MM.1S (cell line): ENCODE data around the gene CCDC187.

ENCODE experiments used
- DNase-seq: peaks from one replicate; pipeline ENCODE4 v3.0.0-alpha.2; 2015
- H2AFZ ChIP-seq: fragments of 300-600 bp; sonication (generic); 2 replicates; pipeline ENCODE4 v1.6.0; 2016; ENCODE audit warnings: antibody characterized with exemption, low read length
- H3F3A ChIP-seq: fragments of 300-600 bp; sonication (generic); 2 replicates; pipeline ENCODE4 v1.6.1; 2016; ENCODE audit warnings: mild to moderate bottlenecking, antibody characterized with exemption, low read length, moderate library complexity, mixed read lengths; ENCODE audit not compliant: insufficient read depth
- H3K27ac ChIP-seq: fragments of 300-600 bp; sonication (generic); 2 replicates; pipeline ENCODE4 v1.5.1; 2016; ENCODE audit warnings: mild to moderate bottlenecking, low read length
- H3K27me3 ChIP-seq: fragments of 300-600 bp; sonication (generic); replicated peaks from 2 replicates; pipeline ENCODE4 v1.6.0; 2016; ENCODE audit warnings: low read length; ENCODE audit not compliant: insufficient read depth
- H3K36me3 ChIP-seq: fragments of 300-600 bp; sonication (generic); replicated peaks from 2 replicates; pipeline ENCODE4 v1.6.1; 2016; ENCODE audit warnings: mild to moderate bottlenecking, low read length, mixed read lengths; ENCODE audit not compliant: insufficient read depth
- H3K4me1 ChIP-seq: fragments of 300-600 bp; sonication (generic); 2 replicates; pipeline ENCODE4 v1.6.1; 2016; ENCODE audit warnings: low read length, mixed read lengths
- H3K4me2 ChIP-seq: fragments of 300-600 bp; sonication (generic); 2 replicates; pipeline ENCODE4 v1.6.0; 2016; ENCODE audit warnings: low read depth, low read length
- H3K4me3 ChIP-seq: fragments of 300-600 bp; sonication (generic); 2 replicates; pipeline ENCODE4 v1.5.1; 2016; ENCODE audit warnings: low read length, mixed read lengths
- H3K79me2 ChIP-seq: fragments of 300-600 bp; sonication (generic); 2 replicates; pipeline ENCODE4 v1.6.1; 2016; ENCODE audit warnings: mixed run types, low read length, mixed read lengths
- H3K9ac ChIP-seq: fragments of 300-600 bp; sonication (generic); 2 replicates; pipeline ENCODE4 v1.6.1; 2016; ENCODE audit warnings: low read length, mixed read lengths
- H3K9me2 ChIP-seq: fragments of 300-600 bp; sonication (generic); replicated peaks from 2 replicates; pipeline ENCODE4 v1.6.1; 2016; ENCODE audit warnings: mild to moderate bottlenecking, low read length, mixed read lengths; ENCODE audit not compliant: insufficient read depth
- H3K9me3 ChIP-seq: fragments of 300-600 bp; sonication (generic); replicated peaks from 2 replicates; pipeline ENCODE4 v1.6.1; 2016; ENCODE audit warnings: mild to moderate bottlenecking, low read length, mixed read lengths; ENCODE audit not compliant: insufficient read depth
- H4K20me1 ChIP-seq: fragments of 300-600 bp; sonication (generic); 2 replicates; pipeline ENCODE4 v1.6.1; 2016; ENCODE audit warnings: mild to moderate bottlenecking, low read length, moderate library complexity, mixed read lengths; ENCODE audit not compliant: insufficient read depth
- CTCF ChIP-seq: fragments of 300-600 bp; sonication (generic); IDR thresholded peaks from 2 replicates; pipeline ENCODE4 v1.5.1; 2016; ENCODE audit warnings: antibody characterized with exemption, low read length, mixed read lengths
- EZH2 ChIP-seq: fragments of 300-600 bp; sonication (generic); optimal IDR thresholded peaks from 2 replicates; pipeline ENCODE3; 2017; ENCODE audit warnings: low read depth, mild to moderate bottlenecking, antibody characterized with exemption, low read length, mixed read lengths
- EZH2phosphoT487 ChIP-seq: fragments of 300-600 bp; sonication (generic); IDR thresholded peaks from 2 replicates; pipeline ENCODE4 v1.6.1; 2018; ENCODE audit warnings: antibody characterized with exemption, low read length

Gene CCDC187

GRCh38 chr9:136216541-136217244, 87.2 kb downstream of the CCDC187 start:
- Histone ChIP-seq H3K4me2 (no peak overlapping the region), H3K79me2 (no peaks in the 10 kb centered on the region; the same call in 1 of the 2 replicates), H3F3A (no peaks in the 10 kb centered on the region), H3K27ac (no peak overlapping the region), H3K9me3 (no peaks in the 10 kb centered on the region), H3K4me3 (no peak overlapping the region), H3K27me3 (no peaks in the 10 kb centered on the region), H2AFZ (no peak overlapping the region), H3K9me2 (no peaks in the 10 kb centered on the region), H3K9ac (no peak overlapping the region), H3K4me1 (no peaks in the 10 kb centered on the region), H4K20me1 (no peaks in the 10 kb centered on the region), H3K36me3 (no peaks in the 10 kb centered on the region; the same call in 1 of the 2 replicates)
- TF ChIP-seq EZH2 (no peak), EZH2phosphoT487 (no peak), CTCF (no peak)
- no peak for DNase-seq

- no peak for TF ChIP-seq EZH2
- no peak for TF ChIP-seq EZH2phosphoT487
- no peak for TF ChIP-seq CTCF
- no peaks in the 10 kb centered on the region for H3F3A ChIP-seq
- no peak overlapping the region for H3K4me3 ChIP-seq
- DNase-seq, result no peak
- no peak overlapping the region for H3K9ac ChIP-seq
- H3K27ac ChIP-seq, result no peak overlapping the region
- no peak overlapping the region for H3K4me2 ChIP-seq
- H3K9me3 ChIP-seq, result no peaks in the 10 kb centered on the region
- no peaks in the 10 kb centered on the region for H3K27me3 ChIP-seq
- H2AFZ ChIP-seq, result no peak overlapping the region
- H3K9me2 ChIP-seq, result no peaks in the 10 kb centered on the region
- H4K20me1 ChIP-seq, result no peaks in the 10 kb centered on the region
- no peaks in the 10 kb centered on the region; the same call in 1 of the 2 replicates for H3K36me3 ChIP-seq
- no peaks in the 10 kb centered on the region for H3K4me1 ChIP-seq
- no peaks in the 10 kb centered on the region for H3K79me2 ChIP-seq
Measured at GRCh38 chr9:136213733-136214132, 90.2 kb downstream of the CCDC187 start.

GRCh38 chr9:136212345-136212950, 91.4 kb downstream of the CCDC187 start:
- H3K79me2 ChIP-seq, result no peaks in the 10 kb centered on the region
- no peak for TF ChIP-seq EZH2
- TF ChIP-seq CTCF, result no peak
- no peak for TF ChIP-seq EZH2phosphoT487
- no peaks in the 10 kb centered on the region for H3K4me1 ChIP-seq
- no peak for DNase-seq
- H3K4me2 ChIP-seq, result no peak overlapping the region
- H3K36me3 ChIP-seq, result no peaks in the 10 kb centered on the region; the same call in 1 of the 2 replicates
- no peaks in the 10 kb centered on the region for H3K9me2 ChIP-seq
- no peaks in the 10 kb centered on the region for H3K9me3 ChIP-seq
- H3F3A ChIP-seq, result no peaks in the 10 kb centered on the region
- no peaks in the 10 kb centered on the region for H4K20me1 ChIP-seq
- no peak overlapping the region for H2AFZ ChIP-seq
- H3K4me3 ChIP-seq, result no peak overlapping the region
- no peak overlapping the region for H3K9ac ChIP-seq
- H3K27ac ChIP-seq, result no peak overlapping the region
- no peaks in the 10 kb centered on the region for H3K27me3 ChIP-seq
